NCI-H2196 treated with DMSO at 0.1 percent for 48 hours (cell line): ENCODE measurements around the gene EFCAB10.
"Not testable (repeated sequence)": the region's sequence is repeated elsewhere in the genome, so short reads cannot be mapped to it uniquely, and the experiment has no call there.

ENCODE experiments used
- DNase-seq: peaks from one replicate; lab custom pipeline; 2025; ENCODE audit not compliant: unreplicated experiment; lab: John Stamatoyannopoulos, UW

Gene EFCAB10

GRCh38 chr7:105599551-105599950, 18.3 kb upstream of the EFCAB10 start:
- no peak for DNase-seq

DNA sequence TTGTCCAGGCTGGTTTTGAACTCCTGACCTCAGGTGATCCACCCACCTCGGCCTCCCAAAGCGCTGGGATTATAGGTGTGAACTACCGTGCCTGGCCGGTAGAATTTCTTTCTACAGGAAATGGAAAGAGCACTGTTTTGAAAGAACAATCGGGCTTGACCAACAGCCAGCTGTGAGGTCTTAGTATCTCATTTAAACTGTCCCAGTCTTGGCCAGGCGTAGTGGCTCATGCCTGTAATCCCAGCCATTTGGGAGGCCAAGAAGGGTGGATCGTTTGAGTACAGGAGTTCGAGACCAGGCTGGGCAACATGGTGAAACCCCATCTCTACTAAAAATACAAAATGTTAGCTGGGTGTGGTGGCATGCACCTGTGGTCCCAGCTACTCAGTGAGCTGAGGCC, 17.8 kb upstream of the EFCAB10 start:
- not testable (repeated sequence) for DNase-seq

- no peak for DNase-seq
Observed at GRCh38 chr7:105596866-105597265, 15.6 kb upstream of the EFCAB10 start.

GRCh38 chr7:105594034-105594433, 12.7 kb upstream of the EFCAB10 start:
- peak; percentile 84 for DNase-seq

DNA sequence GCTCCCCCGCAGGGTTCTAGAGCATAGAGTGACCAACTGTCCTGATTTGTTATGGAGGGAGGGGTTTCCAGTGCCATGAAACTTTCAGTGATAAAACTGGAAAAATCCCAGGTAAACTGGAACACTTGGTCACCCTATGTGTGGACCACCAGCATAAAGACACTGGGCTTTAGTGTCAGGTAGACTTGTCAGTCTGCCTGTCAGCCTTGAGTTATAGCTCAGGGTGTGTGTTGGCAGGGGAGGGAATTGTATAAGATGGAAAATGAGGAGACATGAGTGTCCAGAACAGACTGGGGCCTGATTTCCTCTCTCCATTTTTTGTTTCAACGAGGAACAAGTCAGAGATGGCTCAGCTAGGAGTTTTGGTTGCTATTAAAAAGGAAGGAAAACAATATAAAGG, 10.2 kb upstream of the EFCAB10 start:
- DNase-seq, result no peak

DNA sequence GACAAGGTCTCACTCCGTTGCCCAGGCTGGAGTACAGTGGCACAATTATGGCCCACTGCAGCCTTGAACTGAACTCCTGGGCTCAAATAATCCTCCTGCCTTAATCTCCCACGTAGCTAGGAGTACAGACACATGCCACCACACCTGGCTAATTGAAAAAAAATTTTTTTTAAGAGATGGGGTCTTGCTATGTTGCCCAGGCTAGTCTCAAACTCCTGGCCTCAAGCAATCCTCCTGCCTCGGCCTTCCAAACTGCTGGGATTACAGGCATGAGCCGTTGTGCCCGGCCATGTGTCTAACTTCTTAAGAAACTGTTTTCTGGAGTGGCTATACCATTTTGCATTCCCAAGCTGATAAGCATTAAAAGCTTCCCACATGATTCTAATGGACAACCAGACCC, 9.5 kb upstream of the EFCAB10 start:
- no peak for DNase-seq

GRCh38 chr7:105589356-105590077, 8.2 kb upstream of the EFCAB10 start:
- DNase-seq, result peak; percentile 83

DNA sequence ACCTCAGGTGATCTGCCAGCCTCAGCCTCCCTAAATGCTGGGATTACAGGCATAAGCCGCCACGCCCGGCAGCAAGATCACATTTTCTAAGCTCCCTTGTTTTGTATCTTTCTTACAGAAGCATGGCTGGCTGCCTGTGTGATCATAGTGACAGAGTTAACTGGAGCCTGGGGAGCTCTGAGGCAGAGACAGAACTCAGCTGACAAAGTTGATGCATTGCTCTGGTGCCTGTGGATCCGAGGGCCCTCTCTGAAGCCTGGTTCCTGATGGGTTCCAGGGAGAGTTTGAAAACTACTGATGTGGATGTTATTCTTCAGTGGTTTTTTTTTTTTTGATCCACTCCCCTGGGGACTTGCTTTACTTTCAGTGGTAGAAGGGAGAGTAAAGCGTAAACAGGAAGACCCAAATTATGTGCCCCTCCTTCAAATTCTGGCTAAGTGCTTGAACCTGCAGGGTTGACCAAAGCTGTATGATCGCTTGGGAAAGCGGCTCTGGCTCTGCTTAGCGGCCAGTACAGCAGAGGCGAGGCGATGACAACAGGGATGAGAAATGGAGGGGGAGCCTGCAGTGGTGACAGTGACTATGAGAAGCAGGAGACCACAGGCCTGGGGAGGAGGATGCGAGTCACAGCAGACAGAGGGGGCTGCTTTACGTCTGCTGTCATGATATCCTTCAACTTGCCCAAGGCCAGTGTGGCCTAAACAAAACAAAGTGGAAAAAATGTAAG, 6.8 kb upstream of the EFCAB10 start:
- DNase-seq, result no peak

GRCh38 chr7:105585850-105586500, 4.7 kb upstream of the EFCAB10 start:
- DNase-seq, result no peak

GRCh38 chr7:105584165-105584564, 2.9 kb upstream of the EFCAB10 start:
- no peak for DNase-seq

GRCh38 chr7:105583061-105583460, 1.8 kb upstream of the EFCAB10 start:
- no peak for DNase-seq

- DNase-seq, result no peak
Observed at GRCh38 chr7:105580022-105580740, 1.1 kb downstream of the EFCAB10 start.

DNA sequence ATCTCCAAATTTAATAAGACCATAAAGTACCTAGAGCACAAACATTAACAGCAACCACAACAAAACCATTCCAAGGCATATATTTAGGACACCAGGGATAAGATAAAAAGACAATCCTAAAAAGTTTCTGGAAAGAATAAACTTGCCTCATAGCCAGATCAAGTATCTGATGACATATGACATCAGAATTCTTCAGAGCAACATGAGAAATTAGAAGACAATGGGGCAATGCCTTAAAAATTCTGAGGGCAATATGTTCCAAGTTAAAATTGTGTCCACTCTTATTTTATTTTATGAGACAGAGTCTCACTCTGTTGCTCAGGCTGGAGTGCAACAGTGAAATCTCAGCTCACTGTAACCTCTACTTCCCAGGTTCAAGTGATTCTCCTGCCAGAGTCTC, 2.8 kb downstream of the EFCAB10 start:
- DNase-seq, result no peak

GRCh38 chr7:105577251-105577650, 4.0 kb downstream of the EFCAB10 start:
- no peak for DNase-seq

GRCh38 chr7:105571891-105572290, 9.4 kb downstream of the EFCAB10 start:
- DNase-seq, result no peak

DNA sequence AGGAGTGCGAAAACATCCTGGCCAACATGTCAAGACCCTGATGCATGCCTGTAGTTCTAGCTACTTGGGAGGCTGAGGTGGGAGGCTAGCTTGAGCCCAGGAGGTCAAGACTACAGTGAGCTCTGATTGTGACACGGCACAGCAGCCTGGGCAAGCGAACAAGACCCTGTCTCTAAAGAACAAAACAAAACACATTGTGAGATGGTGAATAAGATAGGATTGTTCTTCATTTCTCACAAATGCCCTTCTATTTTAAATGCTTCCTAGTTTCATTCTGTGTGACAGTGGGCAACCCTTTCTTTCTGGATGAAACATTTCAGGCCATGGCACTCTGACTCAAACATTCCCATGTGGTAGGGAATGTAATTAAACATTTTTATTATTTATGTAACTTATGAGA, 13.5 kb downstream of the EFCAB10 start:
- no peak for DNase-seq

DNA sequence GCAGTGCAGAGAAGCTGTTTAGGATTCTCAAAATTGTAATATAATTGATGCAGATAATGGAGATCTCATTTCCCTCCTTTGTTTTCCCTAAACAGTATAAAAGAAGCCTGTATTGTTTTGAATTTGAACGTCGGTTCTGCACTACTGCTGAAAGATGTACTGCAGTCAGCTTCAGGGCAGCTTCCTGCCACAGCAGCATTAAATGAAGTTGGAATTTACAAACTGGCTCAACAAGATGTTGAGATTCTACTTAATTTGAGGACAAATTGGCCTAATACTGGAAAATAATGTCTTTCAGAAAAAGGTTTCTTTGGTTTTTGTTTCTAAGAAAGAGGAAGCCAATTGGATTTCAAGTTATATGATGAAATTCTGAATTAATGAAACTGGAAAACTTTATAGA, 14.3 kb downstream of the EFCAB10 start:
- DNase-seq, result no peak

GRCh38 chr7:105565190-105565589, 16.1 kb downstream of the EFCAB10 start:
- DNase-seq, result no peak

- no peak for DNase-seq
Observed at GRCh38 chr7:105559926-105560325, 21.4 kb downstream of the EFCAB10 start.

GRCh38 chr7:105538339-105538738, 43.0 kb downstream of the EFCAB10 start:
- DNase-seq, result no peak

DNA sequence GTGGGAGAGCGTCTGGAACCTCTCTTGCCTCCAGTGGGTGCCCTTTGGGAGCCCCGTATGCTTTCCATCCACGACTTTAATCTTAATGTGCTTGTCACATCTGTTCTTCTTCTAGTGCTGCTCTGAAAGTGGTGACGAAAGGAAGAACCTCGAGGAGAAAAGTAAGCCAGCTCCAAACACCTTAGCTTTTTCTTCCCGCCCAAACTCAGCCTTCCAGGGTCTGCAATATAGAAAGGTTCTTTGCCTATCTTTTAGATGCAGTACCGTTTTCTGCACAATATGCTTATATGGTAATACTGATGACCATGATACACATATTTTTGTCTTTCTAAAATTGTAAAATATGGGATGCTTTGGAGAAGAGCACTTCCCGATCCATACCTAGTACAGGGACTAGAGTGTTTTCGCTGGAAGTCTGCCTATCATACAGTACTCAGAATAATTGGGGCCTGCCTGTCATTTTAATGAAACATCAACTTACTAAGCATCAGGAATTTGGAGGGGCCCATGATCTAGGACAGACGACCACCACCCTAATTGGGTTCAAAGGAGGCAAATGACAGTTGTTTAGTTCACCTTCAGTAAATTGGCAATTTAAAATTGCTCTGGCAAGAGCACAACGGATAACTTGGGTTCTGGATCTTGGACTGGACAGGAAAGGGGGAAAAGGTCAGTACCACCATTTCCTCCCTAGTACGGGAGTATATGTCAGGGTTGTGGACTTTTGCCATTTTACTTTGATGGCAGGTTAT, 48.4 kb downstream of the EFCAB10 start:
- DNase-seq, result no peak
